AG10803 (cell line): Measurements from ENCODE around the gene GALNT2.

Experiments
- DNase-seq: peaks from one replicate; pipeline ENCODE4 v3.0.0; 2010; ENCODE audit warnings: low read depth
- H3K4me3 ChIP-seq: 2 replicates; pipeline ENCODE4 v1.5.1; 2011; ENCODE audit warnings: mild to moderate bottlenecking, low read length, control low read depth
- TF ChIP-seq, protein P1 (sequence below): conservative IDR thresholded peaks from 2 replicates; pipeline ENCODE4 v1.5.1; 2011; ENCODE audit warnings: mild to moderate bottlenecking, low read length, control low read depth, inconsistent platforms

Gene GALNT2

DNA sequence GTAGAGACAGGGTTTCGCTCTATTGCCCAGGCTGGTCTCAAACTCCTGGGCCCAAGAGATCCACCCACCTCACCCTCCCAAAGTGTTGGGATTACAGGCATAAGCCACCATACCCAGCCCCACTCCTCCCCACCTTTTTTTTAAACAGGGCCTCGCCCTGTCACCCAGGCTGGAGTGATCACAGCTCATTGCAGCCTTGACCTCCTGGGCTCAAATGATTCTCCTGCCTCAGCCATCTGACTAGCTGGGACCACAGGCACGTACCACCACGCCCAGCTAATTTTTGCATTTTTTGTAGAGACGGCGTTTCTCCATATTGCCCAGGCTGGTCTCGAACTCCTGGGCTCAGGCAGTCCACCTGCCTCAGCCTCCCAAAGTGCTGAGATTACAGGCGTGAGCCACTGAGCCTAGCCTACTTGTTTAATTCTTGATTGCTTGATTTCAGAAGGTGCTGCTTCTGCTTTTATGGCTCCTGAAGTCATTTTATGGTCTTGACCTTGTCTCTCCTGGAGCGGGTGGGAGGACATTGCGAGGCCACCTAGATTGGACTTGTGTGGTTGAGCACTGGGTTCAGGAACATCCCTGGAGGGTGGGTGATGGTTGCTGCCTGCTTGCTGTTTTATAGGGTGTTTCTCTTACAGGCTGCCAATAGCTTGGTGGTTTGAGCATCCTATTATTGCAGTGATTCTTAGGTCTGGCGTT is 81.9 kb downstream of the GALNT2 start:
- TF ChIP-seq, protein P1, sequence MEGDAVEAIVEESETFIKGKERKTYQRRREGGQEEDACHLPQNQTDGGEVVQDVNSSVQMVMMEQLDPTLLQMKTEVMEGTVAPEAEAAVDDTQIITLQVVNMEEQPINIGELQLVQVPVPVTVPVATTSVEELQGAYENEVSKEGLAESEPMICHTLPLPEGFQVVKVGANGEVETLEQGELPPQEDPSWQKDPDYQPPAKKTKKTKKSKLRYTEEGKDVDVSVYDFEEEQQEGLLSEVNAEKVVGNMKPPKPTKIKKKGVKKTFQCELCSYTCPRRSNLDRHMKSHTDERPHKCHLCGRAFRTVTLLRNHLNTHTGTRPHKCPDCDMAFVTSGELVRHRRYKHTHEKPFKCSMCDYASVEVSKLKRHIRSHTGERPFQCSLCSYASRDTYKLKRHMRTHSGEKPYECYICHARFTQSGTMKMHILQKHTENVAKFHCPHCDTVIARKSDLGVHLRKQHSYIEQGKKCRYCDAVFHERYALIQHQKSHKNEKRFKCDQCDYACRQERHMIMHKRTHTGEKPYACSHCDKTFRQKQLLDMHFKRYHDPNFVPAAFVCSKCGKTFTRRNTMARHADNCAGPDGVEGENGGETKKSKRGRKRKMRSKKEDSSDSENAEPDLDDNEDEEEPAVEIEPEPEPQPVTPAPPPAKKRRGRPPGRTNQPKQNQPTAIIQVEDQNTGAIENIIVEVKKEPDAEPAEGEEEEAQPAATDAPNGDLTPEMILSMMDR: no peak
- no peak for DNase-seq
- no peak overlapping the region for H3K4me3 ChIP-seq

DNA sequence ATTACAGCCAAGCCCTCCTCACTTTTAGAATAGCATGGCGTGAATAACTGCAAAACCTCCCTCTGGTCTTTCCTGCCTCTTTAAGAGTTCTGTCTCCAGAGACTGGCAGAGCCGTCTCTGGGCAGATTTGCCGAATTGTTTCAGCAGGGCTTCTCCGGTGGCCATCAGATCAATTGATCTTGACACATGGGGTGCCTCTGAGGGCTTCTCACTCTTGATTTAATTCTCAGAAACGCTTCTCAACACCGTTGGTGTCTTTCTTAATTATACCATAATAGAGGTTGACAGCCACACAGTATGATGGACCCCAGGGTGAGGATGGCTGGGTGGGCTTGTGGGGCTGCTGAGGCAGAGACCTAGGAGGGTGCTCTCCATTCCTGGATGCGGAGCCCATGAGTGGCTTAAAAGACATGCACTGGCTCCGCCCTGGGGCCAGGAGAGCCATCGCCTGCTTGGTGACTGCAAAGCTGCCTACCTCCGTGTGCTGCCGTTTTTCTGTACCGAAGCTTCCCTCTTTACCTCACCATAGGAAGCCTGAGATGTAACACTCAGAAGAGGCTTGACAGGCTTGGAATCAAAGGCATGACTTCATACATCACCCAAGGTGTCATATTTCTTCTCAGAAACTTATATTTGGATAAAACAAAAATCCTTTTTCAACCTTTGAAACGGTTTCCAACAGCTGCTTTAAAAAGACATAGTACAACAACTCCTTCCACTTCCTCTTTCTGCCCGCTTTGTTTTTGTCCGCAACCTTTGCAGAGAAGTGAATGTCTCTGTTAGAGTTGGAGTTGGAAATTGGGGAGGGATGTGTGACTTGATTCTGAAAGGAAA is 82.9 kb downstream of the GALNT2 start:
- TF ChIP-seq, protein P1: no peak
- DNase-seq: no peak
- H3K4me3 ChIP-seq: no peak overlapping the region

- no peak overlapping the region for H3K4me3 ChIP-seq
- TF ChIP-seq, protein P1: no peak
- DNase-seq: no peak
Measured at GRCh38 chr1:230150615-230151014, 83.6 kb downstream of the GALNT2 start.

DNA sequence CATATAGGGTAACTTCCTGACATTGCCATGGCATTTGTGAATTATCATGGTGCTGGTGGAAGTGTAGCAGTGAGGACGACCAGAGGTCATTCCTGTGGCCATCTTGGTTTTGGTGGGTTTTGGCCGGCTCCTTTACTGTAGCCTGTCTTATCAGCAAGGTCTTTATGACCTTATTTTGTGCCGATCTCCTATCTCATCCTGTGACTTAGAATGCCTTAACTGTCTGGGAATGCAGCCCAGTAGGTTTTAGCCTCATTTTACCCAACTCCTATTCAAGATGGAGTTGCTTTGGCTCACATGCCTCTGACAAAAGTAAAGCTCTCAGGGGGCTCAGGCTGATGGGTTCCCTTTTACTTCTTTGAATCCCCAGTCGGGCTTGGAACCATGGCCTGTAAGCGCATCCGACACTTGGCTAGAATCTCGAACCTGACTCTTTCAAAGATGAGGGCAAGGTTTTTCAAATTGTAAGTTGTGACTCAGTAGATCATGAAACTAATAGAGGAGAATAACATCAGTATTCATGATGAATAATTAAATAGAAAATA is 85.0 kb downstream of the GALNT2 start:
- DNase-seq: no peak
- TF ChIP-seq, protein P1: no peak
- H3K4me3 ChIP-seq: no peak overlapping the region

DNA sequence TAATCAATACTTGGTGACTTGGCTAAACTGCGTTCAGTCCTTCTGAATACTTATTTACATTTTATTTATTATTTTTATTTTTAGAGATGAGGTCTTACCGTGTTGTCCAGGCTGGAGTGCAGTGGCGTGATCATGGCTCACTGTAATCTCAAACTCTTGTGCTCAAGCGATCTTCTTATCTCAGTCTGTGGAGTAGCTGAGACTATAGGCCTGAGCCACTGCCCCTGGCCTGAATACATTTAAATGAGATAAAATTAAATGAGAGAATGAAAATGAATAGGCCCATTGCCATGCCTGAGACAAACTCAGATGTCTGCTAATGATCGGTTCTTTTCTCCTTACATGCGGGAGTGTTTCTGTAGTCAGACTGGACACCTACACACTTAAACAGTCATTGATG is 86.0 kb downstream of the GALNT2 start:
- no peak overlapping the region for H3K4me3 ChIP-seq
- TF ChIP-seq, protein P1: no peak
- no peak for DNase-seq

DNA sequence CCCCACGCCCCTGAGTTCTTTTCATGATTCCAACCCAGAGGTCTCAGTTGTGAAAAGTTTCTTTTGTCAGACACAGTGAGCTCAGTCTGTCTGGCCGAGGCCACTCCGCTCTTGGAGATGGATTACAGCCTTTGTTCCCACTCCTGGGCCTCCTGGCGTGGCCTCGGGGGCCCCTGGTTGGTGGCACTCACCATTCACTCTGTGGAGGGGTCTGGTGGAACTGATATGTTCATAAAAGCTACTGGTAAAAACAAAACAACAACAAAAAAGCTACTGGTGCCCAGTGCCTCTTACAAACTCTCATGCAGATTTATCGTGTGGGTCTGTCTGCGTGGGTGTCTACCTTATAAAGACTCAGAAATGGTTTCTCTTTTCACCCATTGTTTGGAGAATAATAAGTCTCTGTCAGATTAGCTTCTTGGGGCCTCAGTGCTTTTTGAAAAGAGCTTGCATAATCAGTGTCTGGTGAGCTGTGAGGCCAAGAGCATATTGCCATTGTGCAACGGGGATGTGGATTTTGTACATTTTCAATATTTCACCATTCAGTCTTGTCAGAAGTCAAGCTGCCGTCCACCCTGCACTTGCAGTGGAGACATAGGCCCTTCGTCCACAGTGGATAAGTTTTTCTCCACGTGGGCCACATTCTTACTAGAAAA is 86.7 kb downstream of the GALNT2 start:
- no peak overlapping the region for H3K4me3 ChIP-seq
- peak; percentile 74 for DNase-seq
- TF ChIP-seq, protein P1: no peak
